GM12865 (cell line): ENCODE data around the gene CREBBP.
A peak's percentile ranks its signal among the peaks of the same experiment; 100 is the strongest.
"Not testable (repeated sequence)": the region's sequence is repeated elsewhere in the genome, so short reads cannot be mapped to it uniquely, and the experiment has no call there.

ENCODE experiments used
- DNase-seq: peaks from one replicate; pipeline ENCODE4 v3.0.0; 2010; ENCODE audit warnings: low read depth
- H3K4me3 ChIP-seq: 2 replicates; pipeline ENCODE4 v1.5.1; 2011; ENCODE audit warnings: mild to moderate bottlenecking, low read depth, low read length, control low read depth
- CTCF ChIP-seq: IDR thresholded peaks from 2 replicates; pipeline ENCODE4 v1.5.1; 2011; ENCODE audit warnings: low read length, control low read depth, low read depth, inconsistent platforms; ENCODE audit not compliant: insufficient read depth; ENCODE audit errors: missing control alignments

The CREBBP gene

GRCh38 chr16:3880623-3881498, at the start of gene CREBBP:
CREBBP (minus strand) TSS chr16:3880713; CDS start chr16:3879916, 797 bp downstream.
- peak within 1 kb of the TSS; percentile 87 for H3K4me3 ChIP-seq
- TF ChIP-seq CTCF, result no peak
- peak; percentile 96 for DNase-seq

- H3K4me3 ChIP-seq, DNase-seq: not testable (repeated sequence)
Observed at GRCh38 chr16:3927147-3927546, 46.6 kb upstream of the CREBBP start.

- no peak for TF ChIP-seq CTCF
- DNase-seq, result no peak
- H3K4me3 ChIP-seq, result no peak overlapping the region
Observed at GRCh38 chr16:3924763-3925162, 44.2 kb upstream of the CREBBP start.

GRCh38 chr16:3922241-3922640, 41.7 kb upstream of the CREBBP start:
- DNase-seq, result no peak
- no peak for TF ChIP-seq CTCF
- no peak overlapping the region for H3K4me3 ChIP-seq

- TF ChIP-seq CTCF, result no peak
- DNase-seq, result no peak
- no peak overlapping the region for H3K4me3 ChIP-seq
Observed at GRCh38 chr16:3920206-3920605, 39.7 kb upstream of the CREBBP start.

GRCh38 chr16:3919413-3919812, 38.9 kb upstream of the CREBBP start:
- no peak overlapping the region for H3K4me3 ChIP-seq
- no peak for DNase-seq
- TF ChIP-seq CTCF, result no peak

GRCh38 chr16:3915426-3916260, 35.1 kb upstream of the CREBBP start:
- no peak for DNase-seq
- TF ChIP-seq CTCF, result no peak
- H3K4me3 ChIP-seq, result no peak overlapping the region
